Kidney epithelial cell (primary cell): ENCODE data around the gene ARF6. TPM values are rescaled to one million over a fixed set of nuclear protein-coding genes. Genes with fewer than 3 reads are reported as not detected.

Experiments
- DNase-seq: peaks from one replicate; pipeline ENCODE4 v3.0.0-alpha.2; 2010; ENCODE audit warnings: low read depth
- H3K27me3 ChIP-seq: 2 replicates; pipeline ENCODE4 v1.6.0; 2011; ENCODE audit warnings: low read length; ENCODE audit not compliant: control insufficient read depth, insufficient read depth
- H3K36me3 ChIP-seq: 2 replicates; pipeline ENCODE4 v1.5.1; 2011; ENCODE audit warnings: low read length; ENCODE audit not compliant: control insufficient read depth, insufficient read depth
- H3K4me3 ChIP-seq: 2 replicates; pipeline ENCODE4 v1.5.1; 2011; ENCODE audit warnings: low read depth, mild to moderate bottlenecking, control low read depth, low read length
- CTCF ChIP-seq: IDR thresholded peaks from 2 replicates; pipeline ENCODE4 v1.5.1; 2011; ENCODE audit warnings: mild to moderate bottlenecking, moderate library complexity, low read length, control low read depth, inconsistent platforms; ENCODE audit not compliant: insufficient read depth, poor library complexity, severe bottlenecking
- total RNA-seq: library from RNA; depleted of rRNA; stranded (reverse); fragments of >200 nt; gene quantifications from 2 replicates; pipeline ENCODE4 v1.2.3, GENCODE V29; 2015

The ARF6 gene
- 69.6 and 76.3 TPM in 2 replicates for total RNA-seq

GRCh38 chr14:49892636-49893308, at the start of gene ARF6:
ARF6 (plus strand) TSS chr14:49893082; CDS start chr14:49893737, 655 bp downstream.
- H3K4me3 ChIP-seq: peak within 1 kb of the TSS; percentile 94
- no peaks in the 10 kb centered on the region for H3K27me3 ChIP-seq
- peak; percentile 85 for DNase-seq
- no peak for TF ChIP-seq CTCF
- H3K36me3 ChIP-seq: no peaks in the 10 kb centered on the region

- Histone ChIP-seq H3K36me3 (no peaks in the 10 kb centered on the region), H3K4me3 (no peak overlapping the region), H3K27me3 (no peaks in the 10 kb centered on the region)
- DNase-seq: no peak
- no peak for TF ChIP-seq CTCF
Measured at GRCh38 chr14:49849213-49849847, 43.6 kb upstream of the ARF6 start.

GRCh38 chr14:49851813-49852212, 41.1 kb upstream of the ARF6 start:
- Histone ChIP-seq H3K36me3 (no peaks in the 10 kb centered on the region), H3K4me3 (peak overlapping the region; percentile 100), H3K27me3 (no peaks in the 10 kb centered on the region)
- no peak for TF ChIP-seq CTCF
- no peak for DNase-seq

- peak; percentile 81 for TF ChIP-seq CTCF
Measured at GRCh38 chr14:49852301-49853157, 40.4 kb upstream of the ARF6 start, which contains the start of gene NEMF. NEMF (minus strand) TSS chr14:49852788; CDS start chr14:49852753, 35 bp downstream.

GRCh38 chr14:49853158-49853477, 39.8 kb upstream of the ARF6 start:
- Histone ChIP-seq H3K27me3 (no peaks in the 10 kb centered on the region), H3K36me3 (no peaks in the 10 kb centered on the region), H3K4me3 (peak overlapping the region; percentile 100)
- TF ChIP-seq CTCF: no peak
- no peak for DNase-seq

More at GRCh38 chr14:49852301-49853157, 40.4 kb upstream of the ARF6 start, which contains the start of gene NEMF:
- peak within 1 kb of the TSS; percentile 100 for H3K4me3 ChIP-seq
- no peaks in the 10 kb centered on the region for H3K36me3 ChIP-seq
- peak; percentile 47 for DNase-seq
- no peaks in the 10 kb centered on the region for H3K27me3 ChIP-seq
